NCI-H524 treated with DMSO at 0.1 percent for 48 hours (cell line): ENCODE data around the gene DUSP15.
A peak's percentile ranks its signal among the peaks of the same experiment; 100 is the strongest.

ENCODE experiments used
- DNase-seq: peaks from one replicate; lab custom pipeline; 2025; lab: John Stamatoyannopoulos, UW

The DUSP15 gene

GRCh38 chr20:31894980-31895675, 24.8 kb upstream of the DUSP15 start:
- DNase-seq, result no peak

- no peak for DNase-seq
These were observed 20.3 kb upstream of the DUSP15 start for GRCh38 chr20:31890646-31891045.

- no peak for DNase-seq
These were observed 13.5 kb upstream of the DUSP15 start for GRCh38 chr20:31883829-31884228.

- DNase-seq, result no peak
These were observed 11.6 kb upstream of the DUSP15 start for GRCh38 chr20:31881945-31882344.

- DNase-seq, result peak; percentile 56
These were observed 9.0 kb upstream of the DUSP15 start for GRCh38 chr20:31879143-31879987.

- DNase-seq, result no peak
These were observed 7.4 kb upstream of the DUSP15 start for GRCh38 chr20:31877684-31878083.

GRCh38 chr20:31875671-31876070, 5.3 kb upstream of the DUSP15 start:
- DNase-seq, result no peak

GRCh38 chr20:31872406-31872805, 2.1 kb upstream of the DUSP15 start:
- no peak for DNase-seq

- no peak for DNase-seq
These were observed 1.3 kb upstream of the DUSP15 start for GRCh38 chr20:31871618-31871954.

- DNase-seq, result no peak
These were observed 645 bp upstream of the DUSP15 start for GRCh38 chr20:31870726-31871617.

- DNase-seq, result no peak
These were observed 720 bp downstream of the DUSP15 start for GRCh38 chr20:31869673-31869941.

- DNase-seq, result no peak
These were observed 1.3 kb downstream of the DUSP15 start for GRCh38 chr20:31868853-31869672.

- DNase-seq, result no peak
These were observed 4.1 kb downstream of the DUSP15 start for GRCh38 chr20:31866221-31866620.

GRCh38 chr20:31864521-31865400, 5.6 kb downstream of the DUSP15 start:
- DNase-seq, result no peak

GRCh38 chr20:31863296-31864085, 6.8 kb downstream of the DUSP15 start:
- DNase-seq, result no peak

GRCh38 chr20:31862506-31862905, 7.8 kb downstream of the DUSP15 start:
- no peak for DNase-seq

GRCh38 chr20:31862157-31862470, 8.2 kb downstream of the DUSP15 start:
- DNase-seq, result no peak

- DNase-seq, result peak; percentile 26
These were observed 8.8 kb downstream of the DUSP15 start for GRCh38 chr20:31861385-31862156.

GRCh38 chr20:31861135-31861384, 9.3 kb downstream of the DUSP15 start:
- DNase-seq, result peak; percentile 68
